Effector CD8-positive, alpha-beta T cell (primary cell): ENCODE data around the gene ZNF675.
"Not testable (repeated sequence)": the region's sequence is repeated elsewhere in the genome, so short reads cannot be mapped to it uniquely, and the experiment has no call there.

Experiments
- DNase-seq: peaks from one replicate; lab custom pipeline; 2025; lab: John Stamatoyannopoulos, UW
- total RNA-seq, 4 experiments: gene quantifications; one replicate each; lab custom pipeline; 2026; lab: John Stamatoyannopoulos, UW

ZNF675 gene
- total RNA-seq = 29.6 to 43.1 (median 39.7) reads per million in 4 experiments

DNA sequence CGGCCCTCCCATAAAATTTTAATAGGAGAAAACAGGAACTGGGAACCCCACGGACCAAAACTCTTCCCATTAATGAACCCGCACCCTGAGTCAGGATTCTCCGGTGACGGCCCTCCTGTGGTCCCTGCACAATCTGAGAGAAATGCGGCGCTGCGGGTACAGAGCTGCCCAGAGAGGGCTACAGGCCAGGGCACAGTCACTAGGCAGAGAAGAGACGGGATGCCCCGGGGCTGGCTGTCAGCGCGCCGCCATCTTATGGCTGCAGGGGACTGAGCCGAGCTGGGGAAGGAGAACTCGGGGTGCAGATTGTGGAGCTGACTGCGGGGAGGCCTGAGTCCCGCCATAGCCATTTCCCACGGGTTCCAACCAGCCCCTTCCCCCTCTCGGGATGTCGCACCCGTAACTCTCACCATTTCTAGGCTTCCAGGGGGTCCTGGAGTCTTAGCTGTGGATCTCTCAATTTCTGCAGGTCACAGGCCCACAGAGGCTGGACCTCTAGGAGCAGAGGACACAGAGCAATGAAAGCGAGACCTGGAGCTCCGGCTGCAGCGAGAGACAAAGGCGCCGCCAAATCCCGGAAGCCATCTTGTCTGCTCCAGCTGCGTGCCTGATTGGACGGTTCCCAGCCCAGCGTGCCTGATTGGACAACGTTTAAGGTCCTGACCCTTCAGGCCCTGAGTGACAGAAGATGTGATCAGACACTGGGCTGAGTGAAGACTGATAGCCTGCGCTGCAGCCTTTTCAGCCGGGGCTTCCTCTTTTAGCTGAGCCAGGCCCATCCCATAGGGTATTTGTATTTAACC lies at the start of gene ZNF675:
Gene ZNF675 (minus strand): TSS at position 592 of the 803 bp plus-strand sequence. CDS start 179 bp downstream, at position 413.
- DNase-seq = peak; percentile 87

DNA sequence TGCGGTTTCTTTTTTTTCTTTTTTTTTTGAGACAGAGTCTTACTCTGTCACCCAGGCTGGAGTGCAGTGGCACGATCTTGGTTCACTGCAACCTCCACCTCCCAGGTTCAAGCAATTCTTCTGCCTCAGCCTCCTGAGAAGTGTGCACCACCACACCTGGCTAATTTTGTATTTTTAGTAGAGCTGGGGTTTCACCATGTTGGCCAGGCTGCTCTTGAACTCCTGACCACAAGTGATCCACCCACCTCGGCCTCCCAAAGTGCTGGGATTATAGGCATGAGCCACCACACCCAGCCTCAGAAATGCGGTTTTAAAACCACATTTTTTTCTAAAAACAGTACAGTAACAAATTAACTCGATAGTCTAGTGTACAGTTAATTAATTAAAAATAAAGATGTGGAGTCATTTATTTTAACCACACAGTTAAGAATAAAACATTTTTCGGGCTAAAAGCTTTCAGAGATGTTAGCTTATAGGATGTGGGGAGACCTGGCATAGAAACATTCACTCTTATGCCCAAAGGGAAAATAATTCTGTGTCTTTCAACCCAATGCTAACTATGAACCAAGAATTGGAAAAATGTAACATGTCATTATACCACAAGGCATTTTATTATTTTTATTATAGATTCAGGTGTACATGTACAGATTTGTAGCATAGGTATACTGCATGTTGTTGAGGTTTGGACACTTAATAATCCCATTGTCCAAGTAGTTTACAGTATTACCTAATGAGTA lies 43.9 kb upstream of the ZNF675 start:
- DNase-seq = not testable (repeated sequence)

DNA sequence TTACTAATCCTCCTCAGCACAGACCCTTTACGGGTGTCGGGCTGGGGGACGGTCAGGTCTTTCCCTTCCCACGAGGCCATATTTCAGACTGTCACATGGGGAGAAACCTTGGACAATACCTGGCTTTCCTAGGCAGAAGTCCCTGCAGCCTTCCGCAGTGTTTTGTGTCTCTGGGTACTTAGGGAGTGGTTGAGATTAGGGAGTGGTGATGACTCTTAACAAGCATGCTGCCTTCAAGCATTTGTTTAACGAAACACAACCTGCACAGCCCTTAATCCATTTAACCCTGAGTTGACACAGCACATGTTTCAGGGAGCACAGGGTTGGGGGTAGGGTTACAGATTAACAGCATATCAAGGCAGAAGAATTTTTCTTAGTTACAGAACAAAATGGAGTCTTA lies 37.1 kb upstream of the ZNF675 start:
- DNase-seq = not testable (repeated sequence)

DNA sequence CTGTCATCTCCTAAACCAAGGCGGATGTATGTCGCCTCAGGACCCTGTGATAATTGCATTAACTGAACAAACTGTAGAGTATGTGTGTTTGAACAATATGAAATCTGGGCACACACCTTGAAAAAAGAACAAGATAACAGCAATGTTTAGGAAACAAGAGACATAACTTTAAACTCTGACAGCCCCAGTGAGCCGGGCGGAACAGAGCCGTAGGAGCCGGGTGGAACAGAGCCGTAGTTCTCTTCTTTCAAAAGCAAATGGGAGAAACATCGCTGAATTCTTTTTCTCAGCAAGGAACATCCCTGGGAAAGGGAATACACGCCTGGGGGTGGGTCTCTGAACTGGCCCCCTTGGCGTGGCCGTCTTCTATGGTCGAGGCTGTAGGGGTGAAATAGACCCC lies 31.8 kb upstream of the ZNF675 start:
- DNase-seq = no peak

DNA sequence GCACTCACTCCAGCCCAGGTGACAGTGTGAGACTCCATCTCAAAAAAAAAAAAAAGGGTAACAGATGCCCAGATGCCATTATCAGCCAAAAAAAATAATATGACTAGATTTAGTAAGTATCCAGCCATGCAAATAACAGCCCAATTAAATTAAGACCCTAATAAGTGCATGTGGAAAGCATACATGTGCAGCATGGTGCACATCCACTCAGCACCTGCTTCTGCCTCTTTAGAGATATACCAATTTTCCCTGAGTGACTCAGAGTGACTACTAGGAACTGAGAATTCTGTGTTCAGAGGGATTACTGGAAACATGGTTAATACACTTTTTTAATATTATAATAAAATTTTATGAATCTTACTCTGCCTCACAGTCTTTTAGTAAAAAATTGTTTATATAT lies 29.8 kb upstream of the ZNF675 start:
- DNase-seq = no peak

DNA sequence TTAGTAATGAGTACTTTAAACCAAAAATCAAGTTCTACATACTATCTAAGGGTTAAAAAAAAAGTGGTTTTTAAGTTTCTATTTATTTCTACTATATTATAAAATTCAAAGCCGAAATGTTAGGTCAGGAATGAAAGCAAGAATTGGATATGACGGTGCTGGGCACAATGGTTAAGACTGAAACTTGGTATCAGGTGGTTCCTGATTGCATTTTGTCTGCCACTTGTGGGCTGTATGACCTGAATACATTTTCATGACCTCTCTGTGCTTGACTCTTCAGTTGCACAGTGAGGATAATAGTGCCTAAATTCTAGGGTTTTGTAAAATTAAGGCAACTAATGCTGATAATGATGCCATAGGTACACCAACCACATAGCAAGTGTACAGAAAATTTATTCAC lies 22.3 kb upstream of the ZNF675 start:
- no peak for DNase-seq

GRCh38 chr19:23706657-23707056 lies 19.6 kb upstream of the ZNF675 start:
- no peak for DNase-seq

DNA sequence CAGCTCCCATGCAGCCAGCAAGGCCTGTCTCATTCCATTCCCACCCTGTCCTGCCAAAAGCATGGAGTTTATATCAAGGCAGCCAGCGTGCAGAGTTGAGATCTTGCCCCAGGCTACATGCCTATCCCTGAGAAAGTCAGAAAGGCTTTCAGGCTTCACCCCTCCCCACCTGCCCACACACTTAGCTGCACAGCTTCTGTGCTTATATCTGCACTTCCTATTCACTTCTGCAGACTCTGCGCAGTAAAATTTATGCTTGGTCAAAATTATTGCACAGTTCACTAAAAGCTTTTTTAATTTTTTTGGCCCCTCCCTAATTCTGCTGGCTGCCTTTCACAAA lies 12.5 kb upstream of the ZNF675 start:
- no peak for DNase-seq

DNA sequence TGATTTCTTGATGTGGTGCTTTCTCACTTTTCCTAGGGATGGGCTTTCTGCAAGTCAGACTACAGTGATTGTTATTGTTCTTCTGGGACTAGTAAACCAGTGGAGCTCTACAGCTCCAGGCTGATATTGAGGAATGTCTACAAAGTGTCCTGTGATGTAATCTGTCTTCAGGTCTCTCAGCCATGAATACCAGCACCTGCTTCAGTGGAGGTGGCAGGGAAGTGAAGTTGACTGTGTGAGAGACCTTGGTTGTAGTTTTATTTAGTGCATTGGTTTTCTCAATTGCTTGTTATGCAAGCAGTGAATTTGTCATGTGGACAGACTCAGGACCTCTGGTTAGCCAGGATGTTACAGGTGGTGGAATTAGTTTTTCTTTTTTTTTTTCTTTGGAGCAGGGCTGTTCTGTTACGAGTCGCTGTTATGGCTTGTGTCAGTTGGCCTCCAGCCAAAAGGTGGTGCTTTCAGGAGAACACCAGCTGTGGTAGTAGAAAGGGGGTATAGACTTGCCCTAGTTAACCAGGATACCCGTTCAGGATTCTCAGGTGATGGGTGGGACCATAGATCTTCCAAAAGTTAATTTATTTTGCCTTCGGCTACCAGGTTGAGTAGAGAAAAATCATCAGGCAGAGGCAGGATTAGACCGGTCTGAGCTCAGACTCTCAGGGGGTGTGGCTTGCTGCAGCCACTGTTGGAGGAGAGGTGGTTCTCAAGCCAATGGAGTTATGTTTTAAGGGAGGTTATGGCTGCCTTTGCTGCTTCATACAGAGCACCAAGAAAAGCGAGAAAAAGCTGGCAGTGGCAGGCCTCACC lies 11.9 kb upstream of the ZNF675 start:
- DNase-seq = no peak

- not testable (repeated sequence) for DNase-seq
These were observed 5.9 kb upstream of the ZNF675 start for GRCh38 chr19:23692937-23693336.

DNA sequence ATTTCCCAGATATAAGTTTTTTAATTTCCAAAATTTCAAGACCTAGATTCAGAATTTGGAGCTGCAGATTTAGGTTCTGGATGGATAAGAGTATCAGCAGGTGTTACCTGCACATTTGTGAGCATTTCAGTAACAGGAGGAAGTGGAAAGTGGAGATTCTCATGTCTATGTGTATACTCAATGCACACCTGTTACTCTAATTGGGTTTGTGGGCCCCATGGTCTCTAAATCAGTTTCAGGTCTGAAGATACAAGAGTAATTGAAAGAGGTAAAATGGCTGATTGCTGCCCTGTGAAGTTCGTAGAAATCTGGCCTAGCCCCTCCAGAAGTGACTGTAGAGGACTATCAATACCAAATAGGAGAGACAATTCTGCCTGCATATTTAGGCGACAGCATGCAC lies 13.9 kb downstream of the ZNF675 start:
- no peak for DNase-seq

GRCh38 chr19:23668606-23669005 lies 18.4 kb downstream of the ZNF675 start:
- not testable (repeated sequence) for DNase-seq

- DNase-seq = no peak
These were observed 21.2 kb downstream of the ZNF675 start for GRCh38 chr19:23665651-23666410.

- DNase-seq = not testable (repeated sequence)
These were observed 37.2 kb downstream of the ZNF675 start for GRCh38 chr19:23649817-23650216.
